Measurements from ENCODE around the gene S1PR5.

DNA sequence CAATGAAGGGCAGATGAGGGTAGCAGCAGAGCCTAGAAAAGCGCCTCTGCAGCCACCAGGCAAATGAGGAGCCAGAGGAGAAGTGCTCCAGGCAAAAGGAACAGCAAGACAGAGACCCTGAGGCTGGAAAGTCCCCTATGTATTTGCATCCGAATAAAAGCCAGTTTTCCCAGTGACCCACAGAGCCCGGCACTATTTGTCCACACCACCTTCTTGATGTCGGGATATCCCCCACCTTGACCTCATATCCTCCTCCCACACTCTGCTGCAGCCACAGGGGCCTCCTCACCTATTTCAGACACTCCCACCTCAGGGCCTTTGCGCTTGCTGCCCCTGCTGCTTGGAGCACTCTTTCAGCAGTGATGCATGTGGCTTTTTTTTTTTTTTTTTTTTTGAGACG is 33.1 kb upstream of the S1PR5 start:
- TF ChIP-seq, protein P1, sequence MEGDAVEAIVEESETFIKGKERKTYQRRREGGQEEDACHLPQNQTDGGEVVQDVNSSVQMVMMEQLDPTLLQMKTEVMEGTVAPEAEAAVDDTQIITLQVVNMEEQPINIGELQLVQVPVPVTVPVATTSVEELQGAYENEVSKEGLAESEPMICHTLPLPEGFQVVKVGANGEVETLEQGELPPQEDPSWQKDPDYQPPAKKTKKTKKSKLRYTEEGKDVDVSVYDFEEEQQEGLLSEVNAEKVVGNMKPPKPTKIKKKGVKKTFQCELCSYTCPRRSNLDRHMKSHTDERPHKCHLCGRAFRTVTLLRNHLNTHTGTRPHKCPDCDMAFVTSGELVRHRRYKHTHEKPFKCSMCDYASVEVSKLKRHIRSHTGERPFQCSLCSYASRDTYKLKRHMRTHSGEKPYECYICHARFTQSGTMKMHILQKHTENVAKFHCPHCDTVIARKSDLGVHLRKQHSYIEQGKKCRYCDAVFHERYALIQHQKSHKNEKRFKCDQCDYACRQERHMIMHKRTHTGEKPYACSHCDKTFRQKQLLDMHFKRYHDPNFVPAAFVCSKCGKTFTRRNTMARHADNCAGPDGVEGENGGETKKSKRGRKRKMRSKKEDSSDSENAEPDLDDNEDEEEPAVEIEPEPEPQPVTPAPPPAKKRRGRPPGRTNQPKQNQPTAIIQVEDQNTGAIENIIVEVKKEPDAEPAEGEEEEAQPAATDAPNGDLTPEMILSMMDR (IDR thresholded peaks at IDR 0.05): no peak
- no peak for TF ChIP-seq POLR2A (IDR thresholded peaks at IDR 0.05)

Data from esophagus squamous epithelium (tissue), 4 donors.